CD14-positive monocyte (primary cell): ENCODE measurements around the gene SUSD5. TPM values are rescaled to one million over a fixed set of nuclear protein-coding genes. Genes with fewer than 3 reads are reported as not detected.

Source experiments
- DNase-seq, 3 donors: peaks; one replicate each; pipeline ENCODE4 v3.0.0-alpha.2; 2011 to 2022
- H2AFZ ChIP-seq: 2 replicates; pipeline ENCODE4 v1.6.0; 2012; ENCODE audit warnings: mild to moderate bottlenecking, low read depth, low read length, inconsistent platforms; ENCODE audit not compliant: insufficient read depth, poor library complexity, severe bottlenecking
- H3K27ac ChIP-seq, 2 donors: 1 replicate in 1 of 2; 2 replicates in 1 of 2; pipeline ENCODE4 v1.5.1; 2012 to 2013; ENCODE audit warnings: low read length in 2 of 2, control low read depth in 1 of 2, inconsistent platforms in 1 of 2, low read depth in 1 of 2, mild to moderate bottlenecking in 1 of 2
- H3K27me3 ChIP-seq, 2 donors: one replicate each; pipeline versions ENCODE4 v1.6.0 to v1.6.1; 2011 to 2013; ENCODE audit warnings: low read length in 2 of 2; ENCODE audit not compliant: control insufficient read depth in 2 of 2, insufficient read depth in 2 of 2
- H3K36me3 ChIP-seq, 2 donors: replicated peaks in 1 of 2; 1 replicate in 1 of 2; 2 replicates in 1 of 2; pipeline versions ENCODE4 v1.5.1 to v1.6.1; 2012 to 2013; ENCODE audit warnings: low read length in 2 of 2, control low read depth in 1 of 2, inconsistent platforms in 1 of 2, mild to moderate bottlenecking in 1 of 2; ENCODE audit not compliant: insufficient read depth in 2 of 2, control insufficient read depth in 1 of 2
- H3K4me1 ChIP-seq, 2 donors: 1 replicate in 1 of 2; 2 replicates in 1 of 2; pipeline versions ENCODE4 v1.5.1 to v1.6.1; 2012 to 2013; ENCODE audit warnings: low read length in 2 of 2, control low read depth in 1 of 2, inconsistent platforms in 1 of 2, mild to moderate bottlenecking in 1 of 2, moderate library complexity in 1 of 2; ENCODE audit not compliant: insufficient read depth in 2 of 2, control insufficient read depth in 1 of 2
- H3K4me2 ChIP-seq: replicated peaks from 2 replicates; pipeline ENCODE3; 2012; ENCODE audit warnings: low read length, moderate library complexity, mild to moderate bottlenecking; ENCODE audit not compliant: poor library complexity, severe bottlenecking; ENCODE audit errors: extremely low read depth
- H3K4me3 ChIP-seq, 3 experiments: fragments of 200-600 bp in 1 of 3; sonication (generic) in 1 of 3; replicated peaks in 1 of 3; 1 replicate in 2 of 3; 2 replicates in 1 of 3; pipeline ENCODE4 v1.5.1; 2011 to 2013; ENCODE audit warnings: low read length in 3 of 3, mild to moderate bottlenecking in 3 of 3, control low read depth in 2 of 3, low read depth in 2 of 3, inconsistent platforms in 1 of 3, moderate library complexity in 1 of 3
- H3K79me2 ChIP-seq: 2 replicates; pipeline ENCODE4 v1.6.0; 2012; ENCODE audit warnings: mild to moderate bottlenecking, control low read depth, inconsistent platforms, low read length, moderate library complexity; ENCODE audit not compliant: insufficient read depth
- H3K9ac ChIP-seq: 2 replicates; pipeline ENCODE4 v1.6.0; 2017; ENCODE audit warnings: low read length, mild to moderate bottlenecking; ENCODE audit not compliant: insufficient read depth, poor library complexity, severe bottlenecking
- H3K9me3 ChIP-seq, 2 donors: replicated peaks in 1 of 2; 1 replicate in 1 of 2; 2 replicates in 1 of 2; pipeline versions ENCODE4 v1.5.1 to v1.6.1; 2012 to 2013; ENCODE audit warnings: low read length in 2 of 2, control low read depth in 1 of 2; ENCODE audit not compliant: control insufficient read depth in 1 of 2, insufficient read depth in 1 of 2
- H4K20me1 ChIP-seq: 2 replicates; pipeline ENCODE4 v1.6.0; 2012; ENCODE audit warnings: mild to moderate bottlenecking, low read length, control low read depth, moderate library complexity; ENCODE audit not compliant: insufficient read depth
- H3K27ac Mint-ChIP-seq, 7 donors: one replicate each; pipeline ENCODE4 v1.8.0; 2020; ENCODE audit warnings: mild to moderate bottlenecking in 7 of 7, mixed read lengths in 7 of 7, moderate library complexity in 6 of 7, inconsistent platforms in 2 of 7
- H3K27me3 Mint-ChIP-seq, 3 donors: one replicate each; pipeline ENCODE4 v1.8.0; 2021 to 2022; ENCODE audit warnings: low read depth in 3 of 3, mild to moderate bottlenecking in 3 of 3, mixed read lengths in 3 of 3, moderate library complexity in 3 of 3, inconsistent platforms in 1 of 3
- H3K36me3 Mint-ChIP-seq, 2 donors: one replicate each; pipeline ENCODE4 v1.8.0; 2020; ENCODE audit warnings: mixed read lengths in 2 of 2, inconsistent platforms in 1 of 2, mild to moderate bottlenecking in 1 of 2
- H3K4me1 Mint-ChIP-seq: one replicate; pipeline ENCODE4 v1.8.0; 2020; ENCODE audit warnings: mild to moderate bottlenecking, mixed read lengths
- H3K4me3 Mint-ChIP-seq, 2 donors: one replicate each; pipeline ENCODE4 v1.8.0; 2020; ENCODE audit warnings: mild to moderate bottlenecking in 2 of 2, mixed read lengths in 2 of 2, moderate library complexity in 1 of 2
- H3K9me3 Mint-ChIP-seq, 7 donors: one replicate each; pipeline ENCODE4 v1.8.0; 2020 to 2022; ENCODE audit warnings: mixed read lengths in 7 of 7, mild to moderate bottlenecking in 6 of 7, moderate library complexity in 6 of 7, inconsistent platforms in 2 of 7
- CTCF ChIP-seq: fragments of 200-600 bp; IDR thresholded peaks from one replicate; pipeline ENCODE4 v1.8.0; 2022; ENCODE audit warnings: antibody characterized with exemption, mild to moderate bottlenecking
- WGBS: methylation state at CpG from one replicate; pipeline ENCODE4 v1.1.5; 2013; ENCODE audit warnings: missing lambda C conversion rate; ENCODE audit not compliant: insufficient coverage; 5-methylcytosine and 5-hydroxymethylcytosine counted together
- intact Hi-C, 2 donors: fragments of 100-400 bp; cut with micrococcal nuclease; formaldehyde crosslinking; loops; one replicate each; pipeline versions ENCODE4 v1.15.0 to v1.15.1; 2023
- polyA plus RNA-seq, 3 donors: library from polyadenylated mRNA; depleted of rRNA in 1 of 3; unstranded in 2 of 3; stranded (reverse) in 1 of 3; fragments of 300-500 nt in 2 of 3; fragments of >200 nt in 1 of 3; fragmentation: Illumina TruSeq in 2 of 3; gene quantifications; 1 replicate in 2 of 3; 2 replicates in 1 of 3; pipeline ENCODE4 v1.2.3, GENCODE V29; 2012 to 2021

SUSD5 gene
- polyA plus RNA-seq, 3 donors, result not detected

GRCh38 chr3:33155301-33155700, 63.3 kb downstream of the SUSD5 start:
- intact Hi-C loops, result no loop called here
- H3K36me3 Mint-ChIP-seq, result no peaks in the 10 kb centered on the region
- H3K4me2 ChIP-seq, result no peak overlapping the region
- TF ChIP-seq CTCF, result no peak
- no peak overlapping the region for H3K4me3 ChIP-seq
- no peak overlapping the region for H3K27ac Mint-ChIP-seq
- H3K4me3 Mint-ChIP-seq, result no peak overlapping the region
- H3K4me1 Mint-ChIP-seq, result peaks cover 12% of the 10 kb centered on the region
- H3K27me3 ChIP-seq, result no peaks in the 10 kb centered on the region
- no peaks in the 10 kb centered on the region for H3K4me1 ChIP-seq
- no peak overlapping the region for H3K9ac ChIP-seq
- no peak overlapping the region for H3K27ac ChIP-seq
- no peak overlapping the region for H2AFZ ChIP-seq
- no peaks in the 10 kb centered on the region for H3K79me2 ChIP-seq
- no CpG with 5 or more reads among the region's 3 CpGs for WGBS
- DNase-seq, result no peak
- H3K36me3 ChIP-seq, result no peaks in the 10 kb centered on the region
- peaks cover 0 to 3% (median 0%) of the 10 kb centered on the region in 7 donors for H3K9me3 Mint-ChIP-seq
- H3K9me3 ChIP-seq, result no peaks in the 10 kb centered on the region
- peaks cover 0 to 3% (median 0%) of the 10 kb centered on the region in 3 donors for H3K27me3 Mint-ChIP-seq
- H4K20me1 ChIP-seq, result no peaks in the 10 kb centered on the region

GRCh38 chr3:33153782-33154181, 64.8 kb downstream of the SUSD5 start:
- Mint-ChIP-seq H3K27ac (no peak overlapping the region), H3K9me3 (peaks cover 0 to 3% (median 0%) of the 10 kb centered on the region in 7 donors), H3K27me3 (peaks cover 0 to 4% (median 0%) of the 10 kb centered on the region in 3 donors), H3K4me3 (no peak overlapping the region), H3K4me1 (peaks cover 12% of the 10 kb centered on the region), H3K36me3 (no peaks in the 10 kb centered on the region)
- no peak overlapping the region for H2AFZ ChIP-seq
- no peak overlapping the region for H3K9ac ChIP-seq
- peaks cover 10 to 13% of the 10 kb centered on the region in 2 donors for H3K4me1 ChIP-seq
- H3K4me3 ChIP-seq, result no peak overlapping the region
- 92% methylated on average over 4 of the region's 4 CpGs for WGBS
- no peak for DNase-seq
- H3K79me2 ChIP-seq, result no peaks in the 10 kb centered on the region
- H3K4me2 ChIP-seq, result no peak overlapping the region
- no peaks in the 10 kb centered on the region for H3K9me3 ChIP-seq
- no peak for TF ChIP-seq CTCF
- no peaks in the 10 kb centered on the region for H3K27me3 ChIP-seq
- H4K20me1 ChIP-seq, result no peaks in the 10 kb centered on the region
- H3K36me3 ChIP-seq, result no peaks in the 10 kb centered on the region
- intact Hi-C loops, result no loop called here
- no peak overlapping the region for H3K27ac ChIP-seq
